Left lung (tissue), 10 donors: ENCODE data around the gene ARL5A. TPM values are rescaled to one million over a fixed set of nuclear protein-coding genes. Genes with fewer than 3 reads are reported as not detected.

Experiments used
- ATAC-seq: fragments of 200-7000 bp; cut with Tn5 transposase; one replicate; pipeline ENCODE4 v1.9.1; 2020; ENCODE audit warnings: moderate library complexity
- DNase-seq, 4 donors: peaks; one replicate each; pipeline ENCODE4 v3.0.0-alpha.2; 2013 to 2020
- H3K27ac ChIP-seq, 2 donors: fragments of 200-600 bp; sonication (generic) in 1 of 2; one replicate each; pipeline versions ENCODE4 v1.5.0 to v1.8.0; 2020 to 2021
- H3K27me3 ChIP-seq, 2 donors: fragments of 200-600 bp; sonication (generic) in 1 of 2; one replicate each; pipeline versions ENCODE4 v1.5.0 to v1.8.0; 2020 to 2021
- H3K36me3 ChIP-seq, 2 donors: fragments of 200-600 bp; sonication (generic) in 1 of 2; one replicate each; pipeline versions ENCODE4 v1.5.0 to v1.8.0; 2020 to 2021
- H3K4me1 ChIP-seq, 2 donors: fragments of 200-600 bp; one replicate each; pipeline ENCODE4 v1.8.0; 2021
- H3K4me3 ChIP-seq, 2 donors: fragments of 200-600 bp; sonication (generic) in 1 of 2; one replicate each; pipeline versions ENCODE4 v1.5.0 to v1.8.0; 2020 to 2021; ENCODE audit warnings: mild to moderate bottlenecking in 1 of 2
- H3K9me3 ChIP-seq, 2 donors: fragments of 200-600 bp; sonication (generic) in 1 of 2; one replicate each; pipeline versions ENCODE4 v1.5.0 to v1.8.0; 2020 to 2021
- intact Hi-C, 2 donors: fragments of 100-400 bp; cut with DNase I; formaldehyde crosslinking; loops; one replicate each; pipeline versions ENCODE4 v1.11.2 to v1.14.2; 2022
- polyA plus RNA-seq, 6 donors: library from polyadenylated mRNA; unstranded; fragments of 120-200 nt; gene quantifications; one replicate each; pipeline ENCODE4 v1.2.1, GENCODE V29; 2013; ENCODE audit not compliant: insufficient read length in 6 of 6
- total RNA-seq, 2 donors: library from RNA; stranded (reverse); fragmentation: NEBNext Ultra II Directional; extraction: Animal tissue kit (Norgen Biotek cat#: 25700); gene quantifications; one replicate each; pipeline ENCODE4 v1.2.1, GENCODE V29; 2021
- TF ChIP-seq, protein P1 (sequence below), 2 donors: fragments of 200-600 bp; sonication (generic) in 1 of 2; IDR thresholded peaks; one replicate each; pipeline versions ENCODE4 v1.5.0 to v1.8.0; 2021; ENCODE audit warnings: antibody characterized with exemption in 2 of 2
- donor health status: DM: no; HTN: yes; CAD: no.
- donor health status: DM: no; HTN: no; CAD: no.

ARL5A gene
- total and polyA plus RNA-seq, 8 donors = 41.2 to 58.0 (median 48.6) TPM

DNA sequence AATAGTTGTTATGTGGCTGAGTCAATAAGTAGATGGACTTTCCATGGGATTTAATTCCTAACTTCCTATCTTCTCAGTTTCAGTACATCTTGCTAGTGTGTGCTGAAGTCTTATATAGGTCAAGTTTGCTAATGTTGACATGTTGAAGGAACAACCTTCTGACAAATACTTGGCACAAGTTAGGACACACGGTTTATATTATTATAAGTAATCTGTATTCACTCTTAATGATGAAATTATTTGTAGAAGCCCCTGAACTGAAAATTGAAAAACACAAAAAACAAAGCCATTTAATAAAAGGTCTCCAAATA lies 19.2 kb downstream of the ARL5A start:
- TF ChIP-seq, protein P1, sequence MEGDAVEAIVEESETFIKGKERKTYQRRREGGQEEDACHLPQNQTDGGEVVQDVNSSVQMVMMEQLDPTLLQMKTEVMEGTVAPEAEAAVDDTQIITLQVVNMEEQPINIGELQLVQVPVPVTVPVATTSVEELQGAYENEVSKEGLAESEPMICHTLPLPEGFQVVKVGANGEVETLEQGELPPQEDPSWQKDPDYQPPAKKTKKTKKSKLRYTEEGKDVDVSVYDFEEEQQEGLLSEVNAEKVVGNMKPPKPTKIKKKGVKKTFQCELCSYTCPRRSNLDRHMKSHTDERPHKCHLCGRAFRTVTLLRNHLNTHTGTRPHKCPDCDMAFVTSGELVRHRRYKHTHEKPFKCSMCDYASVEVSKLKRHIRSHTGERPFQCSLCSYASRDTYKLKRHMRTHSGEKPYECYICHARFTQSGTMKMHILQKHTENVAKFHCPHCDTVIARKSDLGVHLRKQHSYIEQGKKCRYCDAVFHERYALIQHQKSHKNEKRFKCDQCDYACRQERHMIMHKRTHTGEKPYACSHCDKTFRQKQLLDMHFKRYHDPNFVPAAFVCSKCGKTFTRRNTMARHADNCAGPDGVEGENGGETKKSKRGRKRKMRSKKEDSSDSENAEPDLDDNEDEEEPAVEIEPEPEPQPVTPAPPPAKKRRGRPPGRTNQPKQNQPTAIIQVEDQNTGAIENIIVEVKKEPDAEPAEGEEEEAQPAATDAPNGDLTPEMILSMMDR (IDR thresholded peaks at IDR 0.05) = no peak
- no peak overlapping the region for H3K27ac ChIP-seq
- no peak overlapping the region for H3K4me3 ChIP-seq
- H3K4me1 ChIP-seq = peaks cover 0 to 6% of the 10 kb centered on the region in 2 donors
- no peaks in the 10 kb centered on the region for H3K27me3 ChIP-seq
- H3K36me3 ChIP-seq = peaks cover 0 to 49% of the 10 kb centered on the region in 2 donors
- ATAC-seq (no peak), DNase-seq (no peak)
- intact Hi-C loops = no loop called here
- H3K9me3 ChIP-seq = no peaks in the 10 kb centered on the region

DNA sequence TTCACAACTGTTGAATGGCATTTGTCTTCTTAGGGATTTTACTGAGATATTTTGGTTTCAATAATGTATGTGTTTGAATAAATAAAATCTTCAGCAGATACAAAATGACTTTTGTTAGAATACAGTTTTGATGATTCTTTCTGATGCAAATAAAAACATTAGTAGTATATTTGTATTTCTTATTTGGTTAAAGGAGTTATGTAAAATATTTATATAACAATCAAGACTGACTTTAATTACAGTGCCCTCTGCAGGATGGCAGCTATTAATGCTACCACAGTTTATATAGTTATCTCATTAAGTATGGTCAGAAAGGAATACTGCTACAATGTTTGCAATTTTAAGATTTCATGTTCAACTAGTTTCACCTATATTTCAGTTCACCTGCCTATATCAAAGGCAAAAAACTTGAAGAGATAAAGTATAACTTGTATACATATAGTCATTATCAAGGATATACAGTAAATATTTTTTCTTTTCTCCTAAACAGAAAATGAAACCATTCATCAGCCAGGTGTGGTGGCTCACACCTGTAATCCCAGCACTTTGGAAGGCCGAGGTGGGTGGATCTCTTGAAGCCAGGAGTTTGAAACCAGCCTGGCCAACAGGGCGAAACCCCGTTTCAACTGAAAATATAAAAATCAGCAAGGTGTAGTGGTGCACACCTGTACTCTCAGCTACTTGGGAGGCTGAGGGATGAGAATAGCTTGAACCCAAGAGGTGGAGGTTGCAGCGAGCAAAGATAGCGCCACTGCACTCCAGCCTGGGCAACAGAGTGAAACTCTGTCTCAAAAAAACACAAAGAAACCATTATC lies 19.8 kb downstream of the ARL5A start:
- peaks cover 0 to 50% of the 10 kb centered on the region in 2 donors for H3K36me3 ChIP-seq
- H3K4me3 ChIP-seq = no peak overlapping the region
- intact Hi-C loops = no loop called here
- no peaks in the 10 kb centered on the region for H3K9me3 ChIP-seq
- DNase-seq = peak in 1 of 4 donors; percentile 30
- peaks cover 0 to 6% of the 10 kb centered on the region in 2 donors for H3K4me1 ChIP-seq
- no peak overlapping the region for H3K27ac ChIP-seq
- TF ChIP-seq, protein P1 (IDR thresholded peaks at IDR 0.05) = peak; percentile 22 to 48
- peak; percentile 81 for ATAC-seq
- H3K27me3 ChIP-seq = no peaks in the 10 kb centered on the region

DNA sequence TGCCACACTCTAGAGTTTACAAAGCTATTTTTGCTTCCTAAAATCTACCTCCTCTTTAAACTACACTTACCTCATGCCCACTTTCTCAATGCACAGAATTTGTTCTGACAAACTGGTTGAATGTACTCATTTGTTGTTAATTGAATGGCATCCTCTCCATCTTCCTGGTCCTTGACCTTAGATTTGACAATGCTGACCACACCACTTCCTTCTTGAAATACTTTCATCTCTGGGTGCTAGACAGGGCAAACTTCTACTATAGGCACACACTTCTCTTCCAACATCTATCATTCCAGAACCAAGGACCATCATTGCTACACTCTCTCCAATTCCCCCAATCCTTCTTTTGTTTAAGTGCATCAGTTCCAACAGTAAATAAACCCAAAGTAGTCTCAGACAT lies 22.3 kb downstream of the ARL5A start:
- H3K36me3 ChIP-seq = peaks cover 0 to 48% of the 10 kb centered on the region in 2 donors
- TF ChIP-seq, protein P1 (IDR thresholded peaks at IDR 0.05) = no peak
- ATAC-seq (no peak), DNase-seq (no peak)
- intact Hi-C loops = no loop called here
- H3K27ac ChIP-seq = no peak overlapping the region
- no peaks in the 10 kb centered on the region for H3K9me3 ChIP-seq
- H3K4me3 ChIP-seq = no peak overlapping the region
- H3K27me3 ChIP-seq = no peaks in the 10 kb centered on the region
- peaks cover 0 to 6% of the 10 kb centered on the region in 2 donors for H3K4me1 ChIP-seq

DNA sequence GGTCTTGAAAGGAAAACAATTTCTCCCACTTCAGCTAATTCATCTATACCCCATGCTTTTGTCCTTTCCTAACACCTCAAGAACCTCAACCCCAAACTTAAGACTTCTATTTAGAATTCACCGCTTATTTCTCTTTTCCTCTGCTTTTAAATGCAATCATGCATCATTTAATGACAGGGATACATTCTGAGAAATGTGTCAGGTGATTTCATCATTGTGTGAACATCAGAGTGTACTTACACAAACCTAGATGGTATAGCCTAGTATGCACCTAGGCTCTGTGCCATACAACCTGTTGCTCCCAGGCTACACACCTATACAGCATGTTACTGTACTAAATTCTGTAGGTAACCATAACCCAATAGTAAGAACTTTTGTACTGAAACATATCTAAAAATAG lies 22.9 kb downstream of the ARL5A start:
- DNase-seq (no peak), ATAC-seq (no peak)
- H3K36me3 ChIP-seq = peaks cover 0 to 43% of the 10 kb centered on the region in 2 donors
- no peaks in the 10 kb centered on the region for H3K27me3 ChIP-seq
- TF ChIP-seq, protein P1 (IDR thresholded peaks at IDR 0.05) = no peak
- no peaks in the 10 kb centered on the region for H3K9me3 ChIP-seq
- H3K27ac ChIP-seq = no peak overlapping the region
- intact Hi-C loops = no loop called here
- no peak overlapping the region for H3K4me3 ChIP-seq
- H3K4me1 ChIP-seq = peaks cover 0 to 6% of the 10 kb centered on the region in 2 donors

DNA sequence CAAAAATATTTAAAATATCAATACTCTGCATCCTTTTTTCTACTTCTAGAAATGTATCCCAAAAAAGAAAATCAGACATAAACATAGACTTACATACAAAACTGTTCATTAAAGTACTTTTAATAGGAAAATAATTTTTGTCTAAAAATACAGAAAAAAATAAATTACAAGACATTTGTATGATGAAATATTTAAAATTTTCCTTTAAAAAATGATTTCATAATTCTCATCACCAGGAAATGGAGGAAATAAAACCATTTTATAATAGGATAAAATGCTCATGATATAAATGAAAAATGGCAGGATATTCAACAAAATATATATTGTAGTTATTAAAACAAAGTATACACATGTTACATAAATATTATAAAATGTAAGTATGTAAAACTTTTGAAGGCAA lies 24.4 kb downstream of the ARL5A start:
- peaks cover 0 to 43% of the 10 kb centered on the region in 2 donors for H3K36me3 ChIP-seq
- no peak overlapping the region for H3K4me3 ChIP-seq
- ATAC-seq (no peak), DNase-seq (no peak)
- H3K9me3 ChIP-seq = no peaks in the 10 kb centered on the region
- TF ChIP-seq, protein P1 (IDR thresholded peaks at IDR 0.05) = no peak
- no peak overlapping the region for H3K27ac ChIP-seq
- H3K27me3 ChIP-seq = no peaks in the 10 kb centered on the region
- peaks cover 0 to 4% of the 10 kb centered on the region in 2 donors for H3K4me1 ChIP-seq
- intact Hi-C loops = no loop called here
